Loucy (cell line): Measurements from ENCODE around the gene RUFY1.

Source experiments
- CTCF ChIP-seq: fragments of 200-600 bp; sonication (generic); conservative IDR thresholded peaks from 2 replicates; pipeline ENCODE4 v1.5.1; 2014; ENCODE audit warnings: mild to moderate bottlenecking, antibody characterized with exemption, low read length
- EZH2phosphoT487 ChIP-seq: fragments of 200-600 bp; IDR thresholded peaks from 2 replicates; pipeline ENCODE4 v1.6.1; 2018; ENCODE audit warnings: antibody characterized with exemption, mild to moderate bottlenecking, moderate library complexity, borderline replicate concordance

DNA sequence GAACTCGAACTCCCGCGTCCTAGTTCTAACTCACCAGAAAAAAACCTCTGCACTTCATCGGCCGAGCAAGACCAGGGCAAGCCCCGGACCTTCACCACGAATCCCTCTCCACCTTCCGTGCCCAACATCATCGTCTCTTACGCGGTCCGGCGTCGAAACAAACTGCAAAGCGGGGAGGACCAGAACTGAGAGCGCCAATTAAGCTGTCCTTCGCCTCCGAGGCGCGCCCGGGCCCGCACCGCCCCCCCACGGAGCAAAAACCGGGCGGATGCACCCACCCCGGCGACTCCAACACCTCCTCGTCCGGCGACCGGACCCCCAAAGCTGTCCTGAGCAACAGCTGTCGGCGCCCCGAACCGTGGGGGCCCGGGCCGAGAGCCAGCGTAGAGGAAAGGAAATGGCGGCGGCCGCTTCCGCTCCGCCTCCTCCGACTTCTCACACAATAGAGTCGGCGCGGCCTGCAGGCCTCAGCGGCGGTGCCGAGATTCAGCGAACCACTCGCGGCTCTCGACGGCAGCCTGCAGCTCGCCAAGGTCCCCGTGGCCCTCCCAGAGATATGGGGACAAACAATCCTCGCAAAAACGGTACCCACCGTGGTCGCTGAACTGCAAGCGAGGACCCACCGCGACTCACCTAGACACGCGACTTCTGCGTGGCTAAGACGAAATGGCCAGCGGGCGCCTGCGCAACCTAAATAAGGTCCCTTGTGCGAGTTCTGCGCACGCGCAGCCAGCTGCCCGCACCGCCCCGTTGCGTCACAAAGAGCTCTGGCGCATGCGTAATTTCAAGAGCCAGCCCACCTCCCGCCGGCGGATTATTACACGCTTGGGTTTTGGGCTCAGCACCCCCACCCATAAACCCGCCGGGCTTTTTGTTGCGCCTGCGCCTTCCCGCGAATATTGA lies 72.9 kb downstream of the RUFY1 start, which contains the start of gene HNRNPH1:
- TF ChIP-seq CTCF (no peak), EZH2phosphoT487 (no peak)
